Suprapubic skin (tissue), 4 donors: Measurements from ENCODE around the gene GLYR1. TPM values are rescaled to one million over a fixed set of nuclear protein-coding genes. Genes with fewer than 3 reads are reported as not detected.
A peak's percentile ranks its signal among the peaks of the same experiment; 100 is the strongest.

Experiments
- DNase-seq, 2 donors: peaks; one replicate each; pipeline ENCODE4 v3.0.0-alpha.2; 2019; ENCODE audit warnings: low spot score in 2 of 2
- H3K27ac ChIP-seq: fragments of 200-600 bp; sonication (generic); one replicate; pipeline ENCODE4 v1.5.1; 2019
- H3K27me3 ChIP-seq: fragments of 200-600 bp; sonication (generic); one replicate; pipeline ENCODE4 v1.5.1; 2019
- H3K36me3 ChIP-seq: fragments of 200-600 bp; sonication (generic); one replicate; pipeline ENCODE4 v1.5.1; 2019
- H3K4me1 ChIP-seq: fragments of 200-600 bp; sonication (generic); one replicate; pipeline ENCODE4 v1.5.1; 2019
- H3K4me3 ChIP-seq: fragments of 200-600 bp; sonication (generic); one replicate; pipeline ENCODE4 v1.5.1; 2019; ENCODE audit warnings: mild to moderate bottlenecking
- H3K9me3 ChIP-seq: fragments of 200-600 bp; sonication (generic); one replicate; pipeline ENCODE4 v1.5.1; 2019
- EP300 ChIP-seq: sonication (generic); formaldehyde crosslinking; IDR thresholded peaks from one replicate; pipeline ENCODE4 v1.6.1; 2017; ENCODE audit warnings: antibody characterized with exemption
- POLR2A ChIP-seq, 2 donors: fragments of 450-650 bp; IDR thresholded peaks; one replicate each; pipeline ENCODE4 v1.6.1; 2017; ENCODE audit warnings: antibody characterized with exemption in 2 of 2, mild to moderate bottlenecking in 2 of 2, moderate library complexity in 2 of 2
- POLR2AphosphoS5 ChIP-seq, 3 donors: sonication (generic); formaldehyde crosslinking; IDR thresholded peaks; one replicate each; pipeline ENCODE4 v1.6.1; 2017; ENCODE audit warnings: antibody characterized with exemption in 3 of 3
- WGBS: methylation state at CpG from one replicate; pipeline ENCODE4 v1.1.5; 2018; 5-methylcytosine and 5-hydroxymethylcytosine counted together
- total RNA-seq, 4 donors: library from RNA; depleted of rRNA; stranded (reverse); fragments of >200 nt; gene quantifications; one replicate each; pipeline ENCODE4 v1.1.0, GENCODE V29; 2016
- TF ChIP-seq, protein P1 (sequence below), 2 donors: fragments of 200-600 bp in 1 of 2; fragments of 450-650 bp in 1 of 2; sonication (generic) in 1 of 2; IDR thresholded peaks; one replicate each; pipeline ENCODE4 v1.5.1; 2016 to 2019; ENCODE audit warnings: antibody characterized with exemption in 2 of 2, mild to moderate bottlenecking in 1 of 2, moderate library complexity in 1 of 2

The GLYR1 gene
- total RNA-seq, 4 donors from 2014 or later = 42.2 to 76.0 (median 50.7) TPM

DNA sequence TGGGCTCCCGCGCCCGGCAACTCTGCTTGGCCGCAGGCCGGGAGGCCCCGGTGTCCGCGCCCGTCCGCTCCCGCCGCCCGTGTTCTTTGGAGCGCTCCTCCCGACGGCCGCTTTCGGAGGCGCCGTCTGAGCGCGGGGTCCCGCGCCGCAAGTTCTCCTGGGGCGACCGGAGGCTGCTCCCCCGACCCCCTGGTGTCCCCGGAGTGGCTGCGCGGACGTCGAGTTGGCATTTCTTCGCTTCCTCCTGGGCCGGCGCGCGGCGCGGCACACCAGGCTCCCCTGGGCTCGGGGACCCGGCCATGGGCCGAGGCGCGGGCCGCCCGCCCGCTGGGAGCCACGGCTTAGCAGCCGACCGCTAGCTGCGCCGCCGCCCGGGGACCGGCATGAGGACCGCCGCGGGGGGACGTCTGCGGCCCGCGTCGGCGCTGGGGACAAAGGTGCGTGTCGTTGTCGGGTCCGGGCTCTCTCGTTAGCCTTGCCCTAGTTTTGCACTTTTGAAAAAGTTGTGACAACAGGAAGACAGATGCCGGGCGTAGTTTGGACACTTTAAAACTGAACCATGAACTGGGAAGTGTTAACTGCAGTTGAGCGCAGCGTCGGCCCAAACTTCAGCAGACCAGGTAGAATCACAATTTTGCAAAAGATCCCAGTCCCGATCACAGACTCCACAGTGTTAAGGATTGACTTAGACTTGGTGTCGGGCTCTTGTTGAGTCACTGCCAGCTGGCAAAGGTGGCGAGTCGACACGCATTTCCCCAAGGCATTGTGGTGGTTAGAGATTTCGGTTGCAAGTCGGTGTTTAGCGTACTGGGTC is 893 bp upstream of the GLYR1 start:
- Histone ChIP-seq H3K4me3 (peak overlapping the region; percentile 81), H3K27me3 (no peaks in the 10 kb centered on the region), H3K36me3 (peaks cover 23% of the 10 kb centered on the region), H3K4me1 (peaks cover 62% of the 10 kb centered on the region), H3K27ac (peak overlapping the region; percentile 95), H3K9me3 (no peaks in the 10 kb centered on the region)
- peak; percentile 77 to 85 for DNase-seq
- TF ChIP-seq POLR2AphosphoS5 (IDR thresholded peaks at IDR 0.05) (no peak), POLR2A (IDR thresholded peaks at IDR 0.05) (no peak)
- TF ChIP-seq, protein P1, sequence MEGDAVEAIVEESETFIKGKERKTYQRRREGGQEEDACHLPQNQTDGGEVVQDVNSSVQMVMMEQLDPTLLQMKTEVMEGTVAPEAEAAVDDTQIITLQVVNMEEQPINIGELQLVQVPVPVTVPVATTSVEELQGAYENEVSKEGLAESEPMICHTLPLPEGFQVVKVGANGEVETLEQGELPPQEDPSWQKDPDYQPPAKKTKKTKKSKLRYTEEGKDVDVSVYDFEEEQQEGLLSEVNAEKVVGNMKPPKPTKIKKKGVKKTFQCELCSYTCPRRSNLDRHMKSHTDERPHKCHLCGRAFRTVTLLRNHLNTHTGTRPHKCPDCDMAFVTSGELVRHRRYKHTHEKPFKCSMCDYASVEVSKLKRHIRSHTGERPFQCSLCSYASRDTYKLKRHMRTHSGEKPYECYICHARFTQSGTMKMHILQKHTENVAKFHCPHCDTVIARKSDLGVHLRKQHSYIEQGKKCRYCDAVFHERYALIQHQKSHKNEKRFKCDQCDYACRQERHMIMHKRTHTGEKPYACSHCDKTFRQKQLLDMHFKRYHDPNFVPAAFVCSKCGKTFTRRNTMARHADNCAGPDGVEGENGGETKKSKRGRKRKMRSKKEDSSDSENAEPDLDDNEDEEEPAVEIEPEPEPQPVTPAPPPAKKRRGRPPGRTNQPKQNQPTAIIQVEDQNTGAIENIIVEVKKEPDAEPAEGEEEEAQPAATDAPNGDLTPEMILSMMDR (IDR thresholded peaks at IDR 0.05) = no peak
- WGBS = under 1% methylated on average over 38 of the region's 83 CpGs

DNA sequence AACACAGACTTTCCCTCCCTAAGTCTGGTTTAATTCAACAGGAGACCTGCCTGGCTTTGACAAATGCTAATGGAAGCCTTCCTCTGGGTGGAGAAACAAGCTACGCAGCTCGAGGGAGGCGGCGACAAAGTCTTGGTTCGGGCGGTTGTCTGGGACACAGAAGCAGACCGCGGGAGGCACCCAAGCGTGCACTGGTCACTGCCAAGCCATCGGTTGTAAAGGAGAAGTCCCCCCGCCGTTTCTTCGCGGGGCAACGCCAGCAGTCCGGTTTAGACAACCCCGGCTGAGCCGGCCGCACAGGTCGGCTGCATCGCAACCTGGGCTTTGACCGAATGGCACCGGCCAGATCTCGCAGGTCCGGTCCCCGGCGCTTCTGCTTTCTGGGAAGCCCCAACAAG is 586 bp downstream of the GLYR1 start:
- DNase-seq = peak in 1 of 2 donors; percentile 78
- H3K9me3 ChIP-seq = no peaks in the 10 kb centered on the region
- 0% methylated on average over 20 of the region's 27 CpGs for WGBS
- peak in 1 of 2 donors; percentile 19 for TF ChIP-seq POLR2A (IDR thresholded peaks at IDR 0.05)
- TF ChIP-seq, protein P1 (IDR thresholded peaks at IDR 0.05) = no peak
- H3K27me3 ChIP-seq = no peaks in the 10 kb centered on the region
- peaks cover 47% of the 10 kb centered on the region for H3K4me1 ChIP-seq
- H3K36me3 ChIP-seq = peaks cover 35% of the 10 kb centered on the region
- peak overlapping the region; percentile 81 for H3K4me3 ChIP-seq
- peak overlapping the region; percentile 95 for H3K27ac ChIP-seq

DNA sequence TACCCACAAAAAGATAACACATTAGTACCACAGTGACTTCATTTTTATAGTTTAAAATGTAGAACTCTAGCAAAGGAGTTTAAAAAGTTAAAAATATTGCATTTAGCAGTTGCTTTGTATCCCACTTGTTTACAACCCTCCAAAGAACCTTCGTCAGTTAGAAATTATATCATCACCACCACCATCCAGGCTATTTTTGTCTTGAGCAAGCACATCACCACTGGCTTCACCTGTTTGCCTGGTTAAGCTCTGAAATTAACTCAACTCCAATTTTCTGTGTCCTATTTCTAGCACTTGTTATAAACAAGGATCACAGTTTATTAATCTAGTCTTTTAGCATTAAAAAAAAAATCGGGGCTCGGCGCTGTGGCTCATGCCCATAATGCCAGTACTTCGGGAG is 6.1 kb downstream of the GLYR1 start:
- Histone ChIP-seq H3K27ac (no peak overlapping the region), H3K36me3 (peaks cover 86% of the 10 kb centered on the region), H3K4me1 (peaks cover 10% of the 10 kb centered on the region), H3K9me3 (no peaks in the 10 kb centered on the region), H3K4me3 (no peak overlapping the region), H3K27me3 (no peaks in the 10 kb centered on the region)
- WGBS = 77% methylated on average over 5 of the region's 5 CpGs
- DNase-seq = no peak
- no peak for TF ChIP-seq POLR2A (IDR thresholded peaks at IDR 0.05)
- no peak for TF ChIP-seq EP300
- TF ChIP-seq, protein P1 (IDR thresholded peaks at IDR 0.05) = no peak
- no peak for TF ChIP-seq POLR2AphosphoS5 (IDR thresholded peaks at IDR 0.05)

- Histone ChIP-seq H3K27ac (no peak overlapping the region), H3K4me1 (peaks cover under 1% of the 10 kb centered on the region), H3K4me3 (no peak overlapping the region), H3K36me3 (peaks cover 88% of the 10 kb centered on the region), H3K9me3 (no peaks in the 10 kb centered on the region), H3K27me3 (no peaks in the 10 kb centered on the region)
- DNase-seq = peak in 1 of 2 donors; percentile 44
- TF ChIP-seq POLR2AphosphoS5 (IDR thresholded peaks at IDR 0.05) (no peak), POLR2A (IDR thresholded peaks at IDR 0.05) (no peak), EP300 (no peak)
- TF ChIP-seq, protein P1 (IDR thresholded peaks at IDR 0.05) = no peak
- 73% methylated on average over 5 of the region's 5 CpGs for WGBS
These were observed 7.1 kb downstream of the GLYR1 start for GRCh38 chr16:4839942-4840341.

DNA sequence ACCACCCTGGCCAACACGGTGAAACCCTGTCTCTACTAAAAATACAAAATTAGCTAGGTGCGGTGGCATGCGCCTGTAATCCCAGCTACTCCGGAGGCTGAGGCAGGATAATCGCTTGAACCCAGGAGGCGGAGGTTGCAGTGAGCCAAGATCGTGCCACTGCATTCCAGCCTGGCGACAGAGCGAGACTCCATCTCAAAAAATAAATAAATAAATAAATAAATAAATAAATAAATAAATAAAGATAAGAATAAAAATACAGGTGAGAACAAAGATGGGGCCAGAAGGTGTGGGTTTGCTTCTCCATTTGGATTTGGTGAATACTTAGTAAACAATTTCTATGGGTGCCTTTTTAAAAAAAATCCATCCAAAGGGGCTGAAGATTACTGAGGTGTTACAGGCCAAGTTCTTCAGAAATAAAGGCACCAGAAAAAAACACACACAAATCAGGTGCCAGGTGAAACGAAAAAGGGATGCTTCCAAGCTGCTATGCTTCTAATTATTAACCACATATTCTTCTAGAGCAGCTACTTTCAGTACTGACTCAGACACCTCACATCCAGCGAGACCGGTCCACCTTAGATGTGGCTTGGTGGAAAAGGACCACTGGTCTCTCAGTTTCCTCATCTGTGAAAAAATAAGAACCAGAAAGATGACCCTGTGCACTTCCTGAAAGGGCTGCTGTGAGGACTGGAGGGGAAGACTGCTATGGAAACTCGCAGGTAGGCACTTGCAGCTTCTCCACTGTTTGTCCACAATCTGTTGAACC is 9.2 kb downstream of the GLYR1 start:
- peak in 1 of 2 donors; percentile 14 for DNase-seq
- H3K27ac ChIP-seq = no peak overlapping the region
- WGBS = 84% methylated on average over 13 of the region's 13 CpGs
- no peaks in the 10 kb centered on the region for H3K4me1 ChIP-seq
- TF ChIP-seq EP300 = no peak
- TF ChIP-seq, protein P1 (IDR thresholded peaks at IDR 0.05) = no peak
- no peak for TF ChIP-seq POLR2A (IDR thresholded peaks at IDR 0.05)
- no peaks in the 10 kb centered on the region for H3K27me3 ChIP-seq
- H3K4me3 ChIP-seq = no peak overlapping the region
- H3K9me3 ChIP-seq = no peaks in the 10 kb centered on the region
- H3K36me3 ChIP-seq = peaks cover 79% of the 10 kb centered on the region
